Panc1 (cell line): Measurements from ENCODE around the gene ESF1. TPM values are rescaled to one million over a fixed set of nuclear protein-coding genes. Genes with fewer than 3 reads are reported as not detected.

Source experiments
- ATAC-seq: fragments of 200-7000 bp; cut with Tn5 transposase; 2 replicates; pipeline ENCODE4 v1.9.1; 2020; ENCODE audit warnings: mild to moderate bottlenecking, moderate library complexity
- BruUV-seq: library from RNA; stranded (reverse); fragments of 400-500 nt; replicated peaks from 2 replicates; lab custom pipeline; 2021; lab: Mats Ljungman, UMichigan
- CTCF ChIA-PET: fragments of 300-600 bp; sonication (Branson Sonifier 250); formaldehyde crosslinking; loops from one replicate; lab custom pipeline; 2022; ENCODE audit warnings: antibody characterized with exemption; lab: Charles Lee
- POLR2A ChIA-PET: fragments of 300-600 bp; sonication (Branson Sonifier 250); formaldehyde crosslinking; loops from one replicate; lab custom pipeline; 2022; ENCODE audit warnings: antibody characterized with exemption; lab: Charles Lee
- DNase-seq: peaks from one replicate; pipeline ENCODE4 v3.0.0-alpha.2; 2010; ENCODE audit warnings: low read depth, low spot score
- H3K27ac ChIP-seq: 2 replicates; pipeline ENCODE4 v1.5.1; 2011; ENCODE audit warnings: mild to moderate bottlenecking, low read length, inconsistent platforms
- H3K27me3 ChIP-seq: fragments of 200-500 bp; sonication (Bioruptor generic); 2 replicates; pipeline ENCODE4 v1.6.0; 2014; ENCODE audit warnings: low read length, inconsistent platforms; ENCODE audit not compliant: control insufficient read depth, insufficient read depth
- H3K36me3 ChIP-seq: fragments of 200-500 bp; sonication (Bioruptor generic); 2 replicates; pipeline ENCODE4 v1.5.1; 2014; ENCODE audit warnings: inconsistent platforms, mild to moderate bottlenecking, low read length, moderate library complexity; ENCODE audit not compliant: control insufficient read depth, insufficient read depth
- H3K4me1 ChIP-seq: 2 replicates; pipeline ENCODE4 v1.5.1; 2011; ENCODE audit warnings: inconsistent platforms, mild to moderate bottlenecking, low read length, moderate library complexity; ENCODE audit not compliant: control insufficient read depth, insufficient read depth
- H3K4me3 ChIP-seq, 2 experiments: 2 replicates each; pipeline ENCODE4 v1.5.1; 2011 to 2012; ENCODE audit warnings: low read depth in 2 of 2, low read length in 2 of 2, mild to moderate bottlenecking in 2 of 2, inconsistent platforms in 1 of 2, moderate library complexity in 1 of 2
- H3K9me3 ChIP-seq: fragments of 200-500 bp; sonication (Bioruptor generic); 2 replicates; pipeline ENCODE4 v1.5.1; 2014; ENCODE audit warnings: low read depth, mild to moderate bottlenecking, inconsistent platforms, low read length, moderate library complexity; ENCODE audit not compliant: control insufficient read depth, insufficient read depth
- CTCF ChIP-seq: fragments of 450-650 bp; IDR thresholded peaks from 2 replicates; pipeline ENCODE4 v1.5.1; 2017; ENCODE audit warnings: mild to moderate bottlenecking
- POLR2AphosphoS5 ChIP-seq: IDR thresholded peaks from 2 replicates; pipeline ENCODE4 v1.6.1; 2012; ENCODE audit warnings: mild to moderate bottlenecking, low read depth, low read length, moderate library complexity
- SIN3A ChIP-seq: IDR thresholded peaks from 2 replicates; pipeline ENCODE4 v1.6.1; 2012; ENCODE audit warnings: low read depth, mild to moderate bottlenecking, low read length, moderate library complexity, borderline replicate concordance; ENCODE audit not compliant: insufficient read depth
- TCF7L2 ChIP-seq: IDR thresholded peaks from 2 replicates; pipeline ENCODE4 v1.6.1; 2011; ENCODE audit warnings: mild to moderate bottlenecking, low read depth, low read length, inconsistent platforms
- in situ Hi-C: cut with HindIII; loops from 2 replicates; pipeline ENCODE4 v1.10.0; 2016; ENCODE audit warnings: low sequenced_read_pairs, low pct_unique_long_range_greater_than_20kb
- intact Hi-C: fragments of 100-400 bp; cut with micrococcal nuclease; formaldehyde crosslinking; loops from one replicate; pipeline ENCODE4 v1.10.0; 2022; ENCODE audit not compliant: unreplicated experiment
- total RNA-seq: library from RNA; stranded (reverse); gene quantifications from one replicate; pipeline ENCODE4 v1.2.1, GENCODE V29; 2021; ENCODE audit not compliant: unreplicated experiment
- TF ChIP-seq, protein P1 (sequence below), 2 experiments: IDR thresholded peaks; 2 replicates each; pipeline ENCODE4 v1.6.1; 2011 to 2012; ENCODE audit warnings: low read depth in 2 of 2, control low read depth in 1 of 2, low read length in 1 of 2, mild to moderate bottlenecking in 1 of 2, moderate library complexity in 1 of 2; ENCODE audit not compliant: insufficient read depth in 1 of 2

The ESF1 gene
- total RNA-seq, 1 experiment from 2014 or later: 26.4 TPM

- no peak overlapping the region for H3K27ac ChIP-seq
- H3K4me1 ChIP-seq: no peaks in the 10 kb centered on the region
- DNase-seq (no peak), ATAC-seq (no peak)
- no peak overlapping the region for H3K4me3 ChIP-seq
- ChIA-PET POLR2A (no interaction called here), CTCF (no interaction called here)
- BruUV-seq: no TSS peak
- intact Hi-C loops (no loop called here), in situ Hi-C loops (no loop called here)
- peaks cover 26% of the 10 kb centered on the region for H3K36me3 ChIP-seq
- no peaks in the 10 kb centered on the region for H3K27me3 ChIP-seq
- no peaks in the 10 kb centered on the region for H3K9me3 ChIP-seq
- TF ChIP-seq POLR2AphosphoS5: no peak
- no peak for TF ChIP-seq CTCF
- no peak for TF ChIP-seq TCF7L2
- TF ChIP-seq SIN3A: no peak
- TF ChIP-seq, protein P1, sequence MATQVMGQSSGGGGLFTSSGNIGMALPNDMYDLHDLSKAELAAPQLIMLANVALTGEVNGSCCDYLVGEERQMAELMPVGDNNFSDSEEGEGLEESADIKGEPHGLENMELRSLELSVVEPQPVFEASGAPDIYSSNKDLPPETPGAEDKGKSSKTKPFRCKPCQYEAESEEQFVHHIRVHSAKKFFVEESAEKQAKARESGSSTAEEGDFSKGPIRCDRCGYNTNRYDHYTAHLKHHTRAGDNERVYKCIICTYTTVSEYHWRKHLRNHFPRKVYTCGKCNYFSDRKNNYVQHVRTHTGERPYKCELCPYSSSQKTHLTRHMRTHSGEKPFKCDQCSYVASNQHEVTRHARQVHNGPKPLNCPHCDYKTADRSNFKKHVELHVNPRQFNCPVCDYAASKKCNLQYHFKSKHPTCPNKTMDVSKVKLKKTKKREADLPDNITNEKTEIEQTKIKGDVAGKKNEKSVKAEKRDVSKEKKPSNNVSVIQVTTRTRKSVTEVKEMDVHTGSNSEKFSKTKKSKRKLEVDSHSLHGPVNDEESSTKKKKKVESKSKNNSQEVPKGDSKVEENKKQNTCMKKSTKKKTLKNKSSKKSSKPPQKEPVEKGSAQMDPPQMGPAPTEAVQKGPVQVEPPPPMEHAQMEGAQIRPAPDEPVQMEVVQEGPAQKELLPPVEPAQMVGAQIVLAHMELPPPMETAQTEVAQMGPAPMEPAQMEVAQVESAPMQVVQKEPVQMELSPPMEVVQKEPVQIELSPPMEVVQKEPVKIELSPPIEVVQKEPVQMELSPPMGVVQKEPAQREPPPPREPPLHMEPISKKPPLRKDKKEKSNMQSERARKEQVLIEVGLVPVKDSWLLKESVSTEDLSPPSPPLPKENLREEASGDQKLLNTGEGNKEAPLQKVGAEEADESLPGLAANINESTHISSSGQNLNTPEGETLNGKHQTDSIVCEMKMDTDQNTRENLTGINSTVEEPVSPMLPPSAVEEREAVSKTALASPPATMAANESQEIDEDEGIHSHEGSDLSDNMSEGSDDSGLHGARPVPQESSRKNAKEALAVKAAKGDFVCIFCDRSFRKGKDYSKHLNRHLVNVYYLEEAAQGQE (IDR thresholded peaks at IDR 0.05; ENCODE audit: insufficient read depth in 1 of 2, low read depth in 2 of 2, low read length in 1 of 2): no peak
Observed at GRCh38 chr20:13809855-13810254, 25.1 kb upstream of the ESF1 start.

GRCh38 chr20:13809373-13809772, 24.7 kb upstream of the ESF1 start:
- TF ChIP-seq CTCF: no peak
- no peak for TF ChIP-seq POLR2AphosphoS5
- TF ChIP-seq SIN3A: no peak
- no peak for TF ChIP-seq TCF7L2
- TF ChIP-seq, protein P1 (IDR thresholded peaks at IDR 0.05; ENCODE audit: insufficient read depth in 1 of 2, low read depth in 2 of 2, low read length in 1 of 2): no peak
- CTCF ChIA-PET: no interaction called here
- POLR2A ChIA-PET: no interaction called here

More at GRCh38 chr20:13809373-13809772, 24.7 kb upstream of the ESF1 start:
- Histone ChIP-seq H3K27me3 (no peaks in the 10 kb centered on the region), H3K36me3 (peaks cover 30% of the 10 kb centered on the region), H3K4me3 (no peak overlapping the region), H3K4me1 (no peaks in the 10 kb centered on the region), H3K9me3 (no peaks in the 10 kb centered on the region), H3K27ac (no peak overlapping the region)
- no TSS peak for BruUV-seq
- ATAC-seq: no peak
- no peak for DNase-seq
- intact Hi-C loops (no loop called here), in situ Hi-C loops (no loop called here)
